Esophagus muscularis mucosa (tissue), 4 donors: ENCODE measurements around the gene GPC5. TPM values are rescaled to one million over a fixed set of nuclear protein-coding genes. Genes with fewer than 3 reads are reported as not detected.

Experiments
- DNase-seq: peaks from one replicate; pipeline ENCODE4 v3.0.0-alpha.2; 2017; ENCODE audit errors: extremely low spot score
- H3K27ac ChIP-seq, 4 donors: fragments of 200-600 bp; sonication (generic); replicated peaks in 1 of 4; 1 replicate in 3 of 4; 2 replicates in 1 of 4; pipeline ENCODE4 v1.5.1; 2016 to 2019; ENCODE audit warnings: mild to moderate bottlenecking in 1 of 4
- H3K27me3 ChIP-seq, 4 donors: fragments of 200-600 bp; sonication (generic); one replicate each; pipeline versions ENCODE4 v1.5.1 to v1.6.0; 2016 to 2019
- H3K36me3 ChIP-seq, 4 donors: fragments of 200-600 bp; sonication (generic); one replicate each; pipeline ENCODE4 v1.5.1; 2016 to 2019
- H3K4me1 ChIP-seq, 4 donors: fragments of 200-600 bp; sonication (generic); one replicate each; pipeline ENCODE4 v1.5.1; 2016 to 2019
- H3K4me3 ChIP-seq, 4 donors: fragments of 200-600 bp; sonication (generic); 1 replicate in 2 of 4; 2 replicates in 2 of 4; pipeline ENCODE4 v1.5.1; 2016 to 2019; ENCODE audit warnings: mild to moderate bottlenecking in 4 of 4, moderate library complexity in 1 of 4
- H3K9me3 ChIP-seq, 4 donors: fragments of 200-600 bp; sonication (generic); 1 replicate in 3 of 4; 2 replicates in 1 of 4; pipeline ENCODE4 v1.5.1; 2016 to 2019
- EP300 ChIP-seq: sonication (generic); formaldehyde crosslinking; IDR thresholded peaks from one replicate; pipeline ENCODE4 v1.6.1; 2017; ENCODE audit warnings: antibody characterized with exemption
- POLR2A ChIP-seq: fragments of 450-650 bp; IDR thresholded peaks from one replicate; pipeline ENCODE4 v1.6.1; 2017; ENCODE audit warnings: antibody characterized with exemption, moderate library complexity, mild to moderate bottlenecking, low read depth
- POLR2AphosphoS5 ChIP-seq, 2 donors: sonication (generic); formaldehyde crosslinking; IDR thresholded peaks; one replicate each; pipeline ENCODE4 v1.6.1; 2017; ENCODE audit warnings: antibody characterized with exemption in 2 of 2
- WGBS: methylation state at CpG from one replicate; pipeline ENCODE4 v1.1.5; 2018; 5-methylcytosine and 5-hydroxymethylcytosine counted together
- intact Hi-C: fragments of 100-400 bp; cut with DNase I; formaldehyde crosslinking; loops from one replicate; pipeline ENCODE4 v1.15.1; 2023
- total RNA-seq, 4 donors: library from RNA; depleted of rRNA; stranded (reverse); fragments of >200 nt; gene quantifications; one replicate each; pipeline versions ENCODE4 v1.1.0 to v1.2.1, GENCODE V29; 2016
- TF ChIP-seq, protein P1 (sequence below), 3 experiments: fragments of 200-600 bp in 2 of 3; fragments of 450-650 bp in 1 of 3; sonication (generic) in 2 of 3; IDR thresholded peaks; one replicate each; pipeline ENCODE4 v1.5.1; 2017 to 2019; ENCODE audit warnings: antibody characterized with exemption in 3 of 3, mild to moderate bottlenecking in 2 of 3, moderate library complexity in 1 of 3

The GPC5 gene
- total RNA-seq, 4 donors from 2014 or later = 0.13 to 0.42 (median 0.33) TPM; not detected in 1

DNA sequence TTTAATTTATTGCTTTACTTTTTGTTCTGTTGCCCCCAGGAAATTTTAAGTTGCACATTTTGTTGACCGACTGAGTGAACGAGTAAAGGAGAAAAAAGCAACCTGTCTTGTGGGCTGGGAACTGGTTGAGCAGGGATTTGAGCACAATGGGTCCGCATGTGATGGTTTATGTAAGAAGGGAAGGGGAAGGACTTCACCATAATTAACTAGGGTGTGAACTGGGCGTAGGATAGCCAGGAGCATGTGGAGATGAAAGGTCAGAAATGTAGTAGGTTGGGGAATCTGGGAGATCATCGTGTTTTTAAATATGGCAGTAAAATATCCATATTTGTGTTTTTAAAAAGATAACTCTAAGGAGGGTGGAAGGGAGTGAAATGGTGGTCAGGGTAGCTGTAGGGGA, 99.9 kb downstream of the GPC5 start:
- DNase-seq = no peak
- Histone ChIP-seq H3K27ac (no peak overlapping the region), H3K27me3 (no peaks in the 10 kb centered on the region), H3K36me3 (no peaks in the 10 kb centered on the region), H3K4me1 (no peaks in the 10 kb centered on the region), H3K9me3 (no peaks in the 10 kb centered on the region), H3K4me3 (no peak overlapping the region)
- intact Hi-C loops = no loop called here
- 90% methylated on average over 5 of the region's 5 CpGs for WGBS
- no peak for TF ChIP-seq EP300
- TF ChIP-seq, protein P1, sequence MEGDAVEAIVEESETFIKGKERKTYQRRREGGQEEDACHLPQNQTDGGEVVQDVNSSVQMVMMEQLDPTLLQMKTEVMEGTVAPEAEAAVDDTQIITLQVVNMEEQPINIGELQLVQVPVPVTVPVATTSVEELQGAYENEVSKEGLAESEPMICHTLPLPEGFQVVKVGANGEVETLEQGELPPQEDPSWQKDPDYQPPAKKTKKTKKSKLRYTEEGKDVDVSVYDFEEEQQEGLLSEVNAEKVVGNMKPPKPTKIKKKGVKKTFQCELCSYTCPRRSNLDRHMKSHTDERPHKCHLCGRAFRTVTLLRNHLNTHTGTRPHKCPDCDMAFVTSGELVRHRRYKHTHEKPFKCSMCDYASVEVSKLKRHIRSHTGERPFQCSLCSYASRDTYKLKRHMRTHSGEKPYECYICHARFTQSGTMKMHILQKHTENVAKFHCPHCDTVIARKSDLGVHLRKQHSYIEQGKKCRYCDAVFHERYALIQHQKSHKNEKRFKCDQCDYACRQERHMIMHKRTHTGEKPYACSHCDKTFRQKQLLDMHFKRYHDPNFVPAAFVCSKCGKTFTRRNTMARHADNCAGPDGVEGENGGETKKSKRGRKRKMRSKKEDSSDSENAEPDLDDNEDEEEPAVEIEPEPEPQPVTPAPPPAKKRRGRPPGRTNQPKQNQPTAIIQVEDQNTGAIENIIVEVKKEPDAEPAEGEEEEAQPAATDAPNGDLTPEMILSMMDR (IDR thresholded peaks at IDR 0.05) = no peak
- TF ChIP-seq POLR2A = no peak
- TF ChIP-seq POLR2AphosphoS5 (IDR thresholded peaks at IDR 0.05) = no peak

GRCh38 chr13:91504216-91504615, 105.8 kb downstream of the GPC5 start:
- intact Hi-C loops = no loop called here
- 91% methylated on average over 2 of the region's 2 CpGs for WGBS
- Histone ChIP-seq H3K27me3 (no peaks in the 10 kb centered on the region), H3K4me3 (no peak overlapping the region), H3K4me1 (no peaks in the 10 kb centered on the region), H3K27ac (no peak overlapping the region), H3K9me3 (no peaks in the 10 kb centered on the region), H3K36me3 (no peaks in the 10 kb centered on the region)
- TF ChIP-seq, protein P1 (IDR thresholded peaks at IDR 0.05) = no peak
- TF ChIP-seq POLR2AphosphoS5 (IDR thresholded peaks at IDR 0.05) (no peak), POLR2A (no peak), EP300 (no peak)
- no peak for DNase-seq

GRCh38 chr13:91506759-91507158, 108.3 kb downstream of the GPC5 start:
- Histone ChIP-seq H3K4me1 (no peaks in the 10 kb centered on the region), H3K36me3 (no peaks in the 10 kb centered on the region), H3K27ac (no peak overlapping the region), H3K27me3 (no peaks in the 10 kb centered on the region), H3K4me3 (no peak overlapping the region), H3K9me3 (no peaks in the 10 kb centered on the region)
- intact Hi-C loops = no loop called here
- TF ChIP-seq, protein P1 (IDR thresholded peaks at IDR 0.05) = no peak
- TF ChIP-seq POLR2A (no peak), EP300 (no peak), POLR2AphosphoS5 (IDR thresholded peaks at IDR 0.05) (no peak)
- DNase-seq = no peak

DNA sequence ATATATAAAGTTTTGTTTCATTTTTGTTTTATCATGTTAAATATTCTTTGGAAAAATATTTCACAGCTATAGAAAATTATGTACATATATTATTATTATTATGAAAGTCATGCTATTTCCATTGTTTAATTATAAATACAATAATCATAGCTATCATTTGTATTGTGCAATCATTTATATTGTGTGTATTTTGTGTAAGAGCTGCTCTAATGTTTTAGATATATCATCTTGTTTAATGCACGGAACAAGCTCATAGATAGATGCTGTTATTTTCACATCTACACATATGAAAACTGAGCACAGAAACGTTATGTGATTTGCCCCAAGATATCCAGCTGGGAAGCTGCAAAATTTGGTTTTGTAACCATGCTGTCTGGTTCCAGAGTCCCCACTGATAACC, 111.6 kb downstream of the GPC5 start:
- H3K4me3 ChIP-seq = no peak overlapping the region
- no peak for DNase-seq
- no peak overlapping the region for H3K27ac ChIP-seq
- no peaks in the 10 kb centered on the region for H3K36me3 ChIP-seq
- TF ChIP-seq, protein P1 (IDR thresholded peaks at IDR 0.05) = no peak
- no peak for TF ChIP-seq POLR2AphosphoS5 (IDR thresholded peaks at IDR 0.05)
- no peak for TF ChIP-seq EP300
- no peak for TF ChIP-seq POLR2A
- WGBS = 71% methylated on average over 2 of the region's 2 CpGs
- intact Hi-C loops = no loop called here
- no peaks in the 10 kb centered on the region for H3K27me3 ChIP-seq
- no peaks in the 10 kb centered on the region for H3K9me3 ChIP-seq
- H3K4me1 ChIP-seq = no peaks in the 10 kb centered on the region

DNA sequence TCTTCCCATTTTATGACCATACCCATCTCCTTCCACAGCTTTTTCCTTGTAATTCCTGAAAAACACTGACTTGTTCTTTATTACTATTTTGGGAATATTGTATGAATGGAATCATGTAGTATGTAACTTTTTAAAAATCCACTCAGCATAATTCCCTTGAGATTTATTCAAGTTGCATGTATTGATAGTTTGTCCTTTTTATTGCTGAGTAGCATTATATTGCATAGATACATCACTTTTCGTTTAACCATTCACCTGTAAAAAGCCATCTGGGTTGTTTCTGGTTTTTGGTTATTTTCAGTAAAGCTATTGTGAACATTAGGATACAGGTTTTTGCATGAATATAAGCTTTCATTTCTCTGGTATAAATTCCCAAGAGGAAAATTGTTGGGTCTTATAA, 115.4 kb downstream of the GPC5 start:
- Histone ChIP-seq H3K27ac (no peak overlapping the region), H3K27me3 (no peaks in the 10 kb centered on the region), H3K9me3 (no peaks in the 10 kb centered on the region), H3K4me3 (no peak overlapping the region), H3K4me1 (no peaks in the 10 kb centered on the region), H3K36me3 (no peaks in the 10 kb centered on the region)
- intact Hi-C loops = no loop called here
- 81% methylated on average over 1 of the region's 1 CpG for WGBS
- TF ChIP-seq, protein P1 (IDR thresholded peaks at IDR 0.05) = no peak
- TF ChIP-seq EP300 = no peak
- no peak for TF ChIP-seq POLR2AphosphoS5 (IDR thresholded peaks at IDR 0.05)
- TF ChIP-seq POLR2A = no peak
- no peak for DNase-seq
